HTR-8/SVneo (cell line): ENCODE data around the gene APOC3.
"Not testable (repeated sequence)": the region's sequence is repeated elsewhere in the genome, so short reads cannot be mapped to it uniquely, and the experiment has no call there.

ENCODE experiments used
- DNase-seq: peaks from one replicate; pipeline ENCODE4 v3.0.0; 2011; ENCODE audit warnings: low spot score, mixed read lengths; ENCODE audit not compliant: insufficient read length
- FAIRE-seq: peaks from 2 replicates; lab custom pipeline; 2011; peaks lifted over from hg19 to GRCh38; lab: Jason Lieb, UNC

The APOC3 gene

DNA sequence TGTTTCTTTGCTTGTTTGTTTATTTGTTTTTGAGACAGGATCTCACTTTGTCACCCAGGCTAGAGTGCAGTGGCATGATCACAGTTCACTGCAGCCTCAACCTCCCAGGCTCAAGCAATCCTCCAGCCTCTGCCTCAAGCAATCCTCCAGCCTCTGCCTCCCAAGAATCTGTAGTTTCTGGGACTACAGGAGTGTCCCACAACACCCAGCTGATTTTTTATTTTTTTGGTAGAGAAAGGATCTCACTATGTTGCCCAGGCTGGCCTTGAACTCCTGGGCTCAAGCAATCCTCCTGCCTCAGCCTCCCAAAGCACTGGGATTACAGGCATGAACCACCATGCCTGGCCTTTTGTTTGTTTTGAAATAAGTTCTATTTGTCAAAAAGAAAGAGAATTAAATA lies 28.0 kb upstream of the APOC3 start:
- not testable (repeated sequence) for FAIRE-seq, DNase-seq

DNA sequence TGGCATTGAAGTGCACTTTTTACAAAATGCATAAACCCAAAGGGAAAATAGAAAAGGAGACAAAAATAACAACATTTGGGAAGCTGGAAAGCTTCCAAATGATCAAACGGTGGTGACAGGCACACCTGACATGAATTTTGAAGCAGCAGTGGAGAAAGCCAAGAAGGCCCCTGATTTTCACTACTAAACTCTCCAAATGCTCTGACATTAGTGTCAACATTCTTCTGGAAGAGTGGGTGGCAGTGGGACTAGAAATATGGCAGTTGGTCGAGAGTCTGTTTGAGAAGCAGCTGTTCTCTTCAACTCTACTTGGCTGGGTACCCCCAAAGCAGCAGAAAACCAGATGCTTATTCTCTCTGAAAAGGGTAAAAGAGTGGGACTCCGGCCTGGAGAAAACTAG lies 25.7 kb upstream of the APOC3 start:
- DNase-seq (no peak), FAIRE-seq (no peak)

DNA sequence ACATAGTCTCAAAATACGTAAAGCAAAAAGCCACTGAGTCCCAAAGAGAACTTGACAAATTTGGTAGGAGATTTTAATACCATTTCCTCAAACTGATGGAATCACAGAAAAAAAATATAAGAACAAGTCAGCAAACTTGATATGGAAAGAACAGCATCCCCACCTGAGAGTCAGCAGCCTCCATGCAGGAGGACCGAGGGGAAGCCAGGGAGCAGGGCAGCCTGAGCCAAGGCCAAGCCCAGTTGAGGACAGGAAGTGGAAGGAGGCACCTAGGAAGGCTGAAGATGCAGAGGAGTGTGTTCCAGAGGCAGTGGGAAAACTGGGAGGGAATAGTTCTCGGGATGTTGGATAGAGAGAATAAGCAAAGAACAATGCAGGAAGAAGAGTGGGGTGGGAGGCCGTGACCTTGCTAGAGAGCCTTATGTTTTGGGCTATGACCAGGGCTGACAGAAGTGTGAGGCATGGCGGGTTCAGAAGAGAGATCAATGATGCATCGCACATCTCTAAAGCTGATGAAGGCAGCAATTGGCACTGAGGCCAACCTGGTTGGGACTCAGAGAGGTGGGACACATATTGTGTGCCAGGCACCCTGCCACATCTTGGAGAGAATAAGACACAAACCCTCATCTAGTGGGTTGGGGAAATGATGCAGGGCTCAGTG lies 22.0 kb upstream of the APOC3 start:
- no peak for DNase-seq
- no peak for FAIRE-seq

DNA sequence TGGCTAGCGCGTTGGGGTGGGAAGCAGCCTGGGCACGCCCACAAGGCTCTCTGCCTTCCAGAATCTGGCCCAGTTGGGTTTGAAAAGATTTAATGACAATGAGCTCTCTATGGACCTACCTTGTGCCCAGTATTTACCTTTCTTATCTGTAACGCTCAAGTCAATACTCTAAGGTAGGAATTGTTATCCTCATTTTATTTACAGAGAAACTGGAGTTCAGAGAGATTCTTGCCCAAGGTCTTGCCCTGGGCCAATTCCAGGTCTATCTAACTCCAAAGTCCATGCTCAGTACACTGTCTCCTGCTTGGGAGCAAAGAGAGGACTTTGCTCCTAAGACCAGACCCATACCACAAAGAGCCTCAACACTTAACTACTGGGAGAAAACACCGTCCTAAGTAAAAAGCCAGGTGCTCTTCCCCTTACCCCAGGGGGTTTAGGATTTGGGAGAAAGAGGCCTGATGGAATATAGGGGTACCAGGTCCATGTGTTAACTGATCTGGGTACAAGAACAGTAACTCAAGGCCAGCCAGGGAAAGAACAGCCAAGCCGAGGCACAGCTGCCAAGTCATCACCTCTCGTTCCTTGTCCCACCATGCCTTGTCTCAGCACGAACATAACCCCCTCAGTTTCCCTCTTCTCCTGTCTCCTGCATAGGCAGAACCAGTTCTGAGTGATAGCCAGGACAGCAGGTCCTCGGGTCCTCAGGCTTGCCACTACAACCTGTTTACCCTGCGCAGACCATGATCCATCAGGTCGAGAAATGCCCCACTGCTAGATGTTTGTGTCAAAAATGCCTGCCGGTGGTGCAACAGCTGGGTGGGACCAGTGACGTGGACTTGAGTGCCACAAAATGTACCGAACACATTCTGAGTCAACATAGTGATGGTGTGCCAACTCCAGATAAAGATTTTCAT lies 21.2 kb upstream of the APOC3 start:
- FAIRE-seq = no peak
- DNase-seq = no peak

DNA sequence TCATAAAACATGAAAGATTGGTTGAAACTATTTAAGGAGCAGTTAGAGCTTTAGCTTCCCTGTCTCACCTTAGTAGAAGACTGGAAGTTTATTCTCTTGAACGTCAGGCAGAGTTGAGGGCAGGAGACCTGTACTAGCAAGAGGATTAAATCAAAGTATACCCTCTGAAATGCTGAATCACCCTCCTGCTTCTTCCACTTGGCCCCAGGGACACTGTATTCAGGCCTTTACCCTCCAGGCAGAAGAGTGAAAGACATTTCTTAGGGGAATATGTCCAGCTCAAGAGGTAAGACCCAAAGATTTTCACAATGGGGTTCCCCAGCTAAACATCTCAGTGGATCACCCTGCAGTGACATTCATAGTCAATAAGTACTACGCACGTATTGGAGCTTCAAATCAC lies 18.5 kb upstream of the APOC3 start:
- no peak for DNase-seq
- no peak for FAIRE-seq

DNA sequence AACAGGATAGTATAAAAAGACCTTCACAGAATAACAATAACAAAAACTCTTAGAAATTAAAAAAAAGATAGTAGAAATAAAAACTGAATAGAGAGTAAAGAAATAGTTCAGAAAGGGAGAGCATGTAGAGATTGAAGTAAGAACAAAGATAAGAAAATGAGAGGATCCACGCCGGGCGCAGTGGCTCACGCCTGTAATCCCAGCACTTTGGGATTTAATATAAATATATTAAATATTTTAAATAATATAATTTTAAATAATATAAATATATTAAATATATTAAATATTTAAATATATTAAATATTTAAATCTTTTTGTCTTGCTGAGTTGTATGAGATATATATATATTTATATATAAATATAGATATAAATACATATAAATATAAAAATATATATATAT lies 17.6 kb upstream of the APOC3 start:
- DNase-seq (no peak), FAIRE-seq (no peak)

DNA sequence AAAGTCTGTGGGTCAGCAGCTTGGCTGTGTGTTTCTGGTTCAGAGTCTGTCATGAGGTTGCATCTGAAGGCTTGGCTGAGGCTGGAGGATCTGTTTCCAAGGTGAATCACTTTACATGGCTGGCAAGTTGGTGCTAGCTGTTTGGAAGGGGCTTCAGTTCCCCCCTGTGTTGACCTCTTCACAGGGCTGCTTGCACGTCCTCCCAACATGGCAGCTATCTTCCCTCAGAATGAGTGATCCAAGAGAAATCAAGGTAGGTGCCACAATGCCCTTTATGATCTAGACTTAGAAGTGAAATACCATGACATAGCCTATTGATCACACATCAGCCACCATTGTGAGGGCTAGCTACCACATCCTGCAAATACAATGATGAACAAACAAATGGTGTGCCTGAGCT lies 16.5 kb upstream of the APOC3 start:
- no peak for DNase-seq
- no peak for FAIRE-seq

DNA sequence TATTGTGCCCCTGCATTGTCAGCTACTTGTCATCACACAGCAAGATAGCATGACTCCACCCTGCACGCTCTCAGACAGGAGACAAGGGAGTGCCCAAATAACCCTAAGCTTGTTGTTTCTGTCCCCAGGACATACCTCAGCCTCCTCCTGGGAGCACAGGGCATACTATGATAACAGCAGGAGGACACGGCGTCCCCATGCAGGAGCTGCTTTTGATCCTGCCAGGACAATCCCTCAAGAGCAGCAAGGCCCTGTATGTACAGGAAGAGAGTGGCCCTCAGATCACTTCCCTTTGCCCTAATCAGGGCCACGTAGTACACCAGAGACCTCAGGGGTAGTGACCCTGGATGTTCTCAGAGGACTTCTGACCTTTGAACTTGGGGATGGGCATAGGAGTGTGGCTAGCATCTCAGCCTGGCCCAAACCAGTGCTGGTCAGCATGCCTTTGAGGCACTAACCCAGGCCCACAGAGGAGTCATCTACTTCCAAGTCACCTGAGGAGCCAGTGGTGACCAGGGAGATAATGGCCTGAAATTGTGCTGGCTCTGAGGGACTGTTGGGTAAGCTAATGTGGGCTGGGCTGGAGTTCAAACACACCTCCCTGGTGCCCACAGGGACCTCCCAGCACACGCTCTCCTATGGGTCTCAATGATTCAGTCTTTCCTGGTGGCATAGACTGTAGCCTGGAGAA lies 15.8 kb upstream of the APOC3 start:
- no peak for FAIRE-seq
- no peak for DNase-seq

DNA sequence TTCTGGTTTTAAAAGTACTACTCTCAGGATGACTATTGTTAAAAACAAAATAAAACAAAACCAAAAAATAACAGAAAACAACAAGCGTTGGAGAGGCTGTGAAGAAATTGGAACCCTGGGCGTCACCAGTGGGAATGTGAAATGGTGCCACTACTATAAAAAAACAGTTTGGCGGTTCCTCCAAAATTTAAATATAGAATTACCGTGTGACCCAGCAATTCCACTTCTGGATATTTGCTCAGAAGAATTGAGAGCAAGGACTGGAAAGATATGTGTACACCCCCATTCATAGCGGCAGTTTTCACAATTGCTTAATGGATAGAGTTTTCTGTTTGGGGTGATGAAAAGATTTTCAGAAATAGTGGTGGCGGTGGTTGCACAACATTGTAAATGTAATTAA lies 15.2 kb upstream of the APOC3 start:
- DNase-seq = no peak

DNA sequence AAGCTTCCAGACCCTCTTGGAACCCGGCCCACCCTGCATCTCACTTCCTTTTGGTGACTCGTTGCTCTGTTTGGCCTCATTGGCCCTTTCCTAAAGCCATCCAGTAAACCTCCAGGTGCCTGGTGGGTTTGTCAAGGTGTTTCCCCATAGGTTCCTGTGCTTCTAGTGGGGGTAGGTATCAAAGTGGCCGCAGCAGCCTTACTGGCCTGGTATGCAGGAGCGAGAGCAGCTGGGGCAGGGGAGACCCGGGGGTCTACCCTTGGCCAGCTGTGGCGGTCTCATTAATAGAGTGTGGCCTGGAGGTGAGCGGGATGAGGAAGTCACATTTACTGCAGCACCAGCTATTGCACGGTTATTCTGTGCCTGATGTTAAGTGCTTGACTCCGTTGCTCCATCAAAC lies 10.7 kb upstream of the APOC3 start:
- DNase-seq (no peak), FAIRE-seq (no peak)

More for the DNA sequence above, 15.2 kb upstream of the APOC3 start:
- FAIRE-seq = no peak

DNA sequence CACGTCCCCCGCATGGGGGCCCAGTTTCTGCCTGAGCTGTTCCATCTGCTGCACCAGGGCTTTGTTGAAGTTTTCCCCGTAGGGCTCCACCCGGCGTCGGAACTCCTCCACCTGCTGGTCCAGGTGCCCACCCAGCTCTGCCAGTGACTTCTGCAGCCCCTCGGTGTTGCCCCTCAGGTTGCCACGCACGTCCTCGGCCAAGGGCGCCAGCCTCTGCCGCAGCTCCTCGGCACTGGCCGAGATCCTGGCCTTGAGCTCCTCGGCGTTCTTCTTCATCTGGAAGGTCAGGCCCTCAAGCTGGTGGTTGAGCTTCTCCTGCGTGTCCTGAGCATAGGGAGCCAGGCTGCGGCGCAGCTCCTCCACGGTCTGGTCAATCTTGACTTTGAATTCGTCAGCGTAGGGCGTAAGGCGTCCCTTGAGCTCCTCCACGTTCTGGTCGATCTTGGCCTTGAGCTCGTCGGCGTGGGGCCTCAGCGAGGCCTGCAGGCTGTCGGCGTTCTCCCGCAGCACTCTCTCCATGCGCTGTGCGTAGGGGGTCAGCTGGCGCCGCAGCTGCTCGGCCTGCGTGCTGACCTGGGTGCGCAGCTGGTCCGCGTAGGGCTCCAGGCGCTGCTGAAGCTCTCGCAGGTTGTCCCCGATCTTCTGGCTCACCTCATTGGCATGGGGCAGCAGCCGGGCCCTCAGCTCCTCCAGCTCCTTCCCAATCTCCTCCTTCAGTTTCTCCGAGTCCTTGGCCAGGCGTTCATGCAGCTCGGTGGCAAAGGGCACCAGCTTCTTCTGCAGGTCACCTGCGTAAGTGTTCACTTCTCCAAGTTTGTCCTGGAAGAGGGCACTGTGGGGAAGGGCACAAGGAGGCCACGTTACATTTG lies 8.4 kb upstream of the APOC3 start:
- FAIRE-seq (no peak), DNase-seq (no peak)

DNA sequence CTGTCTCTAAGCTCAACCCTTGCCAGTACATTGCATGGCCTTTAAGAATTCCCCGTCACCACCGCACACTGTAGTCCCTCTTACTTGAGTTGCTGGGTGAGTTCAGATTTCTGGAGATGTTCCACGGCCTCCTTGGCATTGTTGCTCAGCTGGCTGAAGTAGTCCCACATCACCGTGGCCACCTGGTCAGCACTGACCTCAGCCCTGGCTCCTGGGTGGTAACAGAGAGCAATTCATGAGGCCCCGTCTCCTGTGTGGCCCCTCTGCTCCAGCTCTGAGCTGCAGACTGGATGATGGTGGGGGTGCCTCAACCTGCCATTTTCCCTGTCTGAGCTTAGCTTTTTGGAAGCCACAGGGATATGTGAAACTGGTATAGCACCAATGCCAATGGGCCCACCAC lies 7.1 kb upstream of the APOC3 start:
- no peak for FAIRE-seq
- DNase-seq = no peak

DNA sequence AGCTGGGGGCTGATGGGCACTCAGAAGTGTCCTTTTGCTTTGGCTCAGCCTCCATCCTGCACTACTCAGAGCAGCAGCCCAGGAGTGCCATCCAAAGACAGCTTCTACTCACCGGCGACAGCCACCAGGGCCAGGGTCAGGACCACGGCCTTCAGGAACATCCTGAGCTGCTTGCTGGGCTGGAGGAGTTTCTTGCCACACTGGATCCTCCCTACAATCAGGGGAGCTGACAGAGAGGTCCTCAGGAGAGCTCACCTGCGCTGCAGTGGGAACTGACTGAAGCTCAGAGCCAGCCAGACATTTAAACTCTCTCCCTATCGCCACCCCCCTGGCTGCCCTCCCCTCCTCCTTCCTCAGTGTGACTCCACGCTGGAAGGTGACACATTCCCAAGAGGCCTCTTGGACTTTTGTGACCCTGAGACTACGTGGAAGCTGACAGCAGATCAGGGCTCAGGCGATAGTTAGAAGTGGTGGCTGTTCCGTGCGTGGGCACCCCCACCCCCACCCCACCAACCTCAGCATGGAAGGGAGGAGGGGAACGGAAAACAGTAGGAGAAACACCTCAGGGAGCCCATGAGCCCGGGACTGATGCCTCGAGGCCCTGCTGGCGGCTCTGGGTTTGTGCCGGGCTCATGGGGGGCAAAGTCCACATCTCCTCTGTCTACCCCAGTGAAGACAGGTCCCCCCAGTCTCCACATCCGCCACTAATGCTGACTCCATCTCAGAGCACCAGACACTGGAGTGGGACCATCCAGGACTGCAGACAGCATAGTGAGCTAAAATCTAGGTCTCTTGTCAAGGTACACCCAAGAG lies 6.5 kb upstream of the APOC3 start, which contains the start of gene APOA4:
Gene APOA4, minus strand, starts transcription at position 274 of the 813 bp plus-strand sequence. Its CDS starts 113 bp downstream, at position 161.
- FAIRE-seq = no peak
- DNase-seq = no peak

DNA sequence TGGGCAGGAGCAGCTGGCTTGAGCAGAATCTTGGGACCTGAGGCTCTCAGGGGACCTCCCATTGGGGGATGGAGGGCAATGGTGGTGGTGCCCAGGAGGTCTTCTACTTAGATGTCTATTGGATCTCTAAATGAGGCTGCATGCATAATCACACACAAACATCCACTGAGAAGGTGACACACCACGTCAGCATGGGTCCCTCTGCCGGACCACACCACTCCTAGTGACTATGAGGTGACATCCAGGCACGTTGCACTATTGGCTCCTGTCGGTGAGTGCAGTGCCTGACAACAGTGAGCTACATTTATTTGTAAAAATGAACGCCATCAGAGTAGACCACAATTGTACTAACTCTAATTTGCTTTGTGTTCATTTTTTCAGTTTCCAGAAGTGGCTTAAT lies 4.3 kb upstream of the APOC3 start:
- FAIRE-seq = no peak

DNA sequence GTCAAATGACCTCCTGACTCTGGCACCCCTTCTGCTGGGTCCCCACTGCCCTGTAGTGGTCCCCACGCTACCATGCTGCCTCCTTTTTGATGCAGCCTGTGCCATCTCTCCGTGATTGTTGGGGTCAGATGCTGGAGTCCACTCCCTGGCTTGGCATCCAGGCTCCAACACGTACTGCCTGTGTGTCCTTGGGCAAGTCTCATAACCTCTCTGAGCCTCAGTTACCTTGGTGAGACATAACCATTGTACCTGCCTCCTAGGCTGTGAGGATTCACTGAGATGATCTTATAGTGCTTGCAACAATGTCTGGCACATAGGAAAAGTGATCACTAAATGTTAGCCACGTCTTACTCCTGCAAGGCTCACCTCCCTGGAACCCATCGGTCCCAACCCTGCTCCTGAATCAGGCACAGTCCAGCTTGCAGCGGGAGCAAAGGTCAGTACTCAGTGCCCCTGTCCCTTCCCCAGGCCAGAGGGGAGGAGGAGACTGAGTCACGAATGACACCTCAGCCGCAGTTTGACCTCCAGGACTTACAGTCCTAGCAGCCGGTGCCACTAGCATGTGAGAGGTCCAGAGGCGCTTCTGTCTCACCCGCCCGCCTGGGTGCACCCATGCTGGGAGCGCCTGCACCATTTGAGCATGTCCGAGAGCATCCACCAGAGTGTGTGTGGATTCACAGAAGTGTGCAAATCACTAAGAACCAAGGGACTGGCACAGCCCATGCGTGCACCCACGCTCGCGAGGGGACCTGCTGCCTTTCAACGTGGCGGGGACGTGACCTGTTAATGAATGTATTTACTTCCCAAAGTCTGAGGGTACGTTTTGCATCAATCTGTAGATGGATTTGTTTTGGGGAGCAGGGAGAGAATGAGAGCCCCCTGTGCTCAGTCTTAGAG lies 3.6 kb upstream of the APOC3 start:
- FAIRE-seq = peak; percentile 72
- DNase-seq = no peak

More for the DNA sequence above, 4.3 kb upstream of the APOC3 start:
- DNase-seq = no peak

DNA sequence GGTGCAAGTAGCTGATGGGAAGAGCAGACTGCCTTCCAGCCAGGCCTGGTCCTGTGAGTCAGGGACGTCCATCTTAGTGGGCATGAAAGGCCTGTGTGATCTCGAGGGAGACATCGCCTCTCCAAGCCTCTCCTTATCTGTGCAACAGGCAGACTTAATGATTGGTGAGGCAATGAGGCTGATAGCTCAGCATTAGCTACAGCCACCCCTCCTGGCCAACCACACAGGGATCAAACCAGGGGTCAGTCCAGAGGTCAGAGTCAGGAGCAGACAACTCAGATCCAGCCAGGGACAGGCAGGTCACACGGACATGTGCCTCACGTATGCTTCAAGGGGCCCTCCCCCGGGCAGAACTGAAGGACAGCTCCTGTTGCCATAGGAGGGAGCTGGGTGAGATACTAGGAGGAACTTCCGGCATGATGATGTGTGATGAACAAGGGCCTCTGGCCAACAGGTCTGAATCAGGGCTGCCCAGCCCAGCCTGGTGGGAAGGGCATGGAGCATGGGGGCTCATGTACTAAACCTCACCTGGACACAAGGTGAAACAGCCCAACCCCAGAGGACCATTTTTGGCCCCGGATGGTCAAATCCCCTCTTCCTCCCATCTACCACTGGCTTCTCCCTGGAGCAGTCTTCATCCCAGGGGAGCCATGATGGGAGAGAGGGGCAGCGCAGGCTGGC lies 2.8 kb upstream of the APOC3 start:
- DNase-seq = no peak
- FAIRE-seq = no peak

DNA sequence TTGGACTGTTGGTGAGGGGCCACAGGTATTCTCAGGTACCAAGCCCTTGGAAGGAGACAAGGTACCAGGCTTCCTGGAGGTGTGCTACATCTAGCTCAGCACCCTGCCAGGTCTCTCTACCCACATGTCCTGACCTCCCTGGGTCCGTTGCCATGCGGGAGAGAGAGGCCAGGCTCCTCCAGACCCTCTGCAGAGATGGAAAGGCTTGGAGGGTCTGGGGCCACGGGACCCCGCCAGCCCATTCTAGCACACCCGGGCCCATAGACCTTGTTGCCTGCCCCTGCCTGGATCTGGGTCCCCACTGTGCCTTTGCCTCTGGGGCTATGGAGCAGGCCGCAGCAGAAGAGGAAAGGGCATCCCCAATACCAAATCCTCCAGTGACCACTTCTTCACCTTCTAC lies 2.2 kb upstream of the APOC3 start:
- FAIRE-seq (no peak), DNase-seq (no peak)
